ENCODE results near the gene C1orf74. TPM values are rescaled to one million over a fixed set of nuclear protein-coding genes. Genes with fewer than 3 reads are reported as not detected.

Gene C1orf74
- total and polyA plus RNA-seq, 4 donors, result 0.82 to 1.8 (median 1.1) TPM

DNA sequence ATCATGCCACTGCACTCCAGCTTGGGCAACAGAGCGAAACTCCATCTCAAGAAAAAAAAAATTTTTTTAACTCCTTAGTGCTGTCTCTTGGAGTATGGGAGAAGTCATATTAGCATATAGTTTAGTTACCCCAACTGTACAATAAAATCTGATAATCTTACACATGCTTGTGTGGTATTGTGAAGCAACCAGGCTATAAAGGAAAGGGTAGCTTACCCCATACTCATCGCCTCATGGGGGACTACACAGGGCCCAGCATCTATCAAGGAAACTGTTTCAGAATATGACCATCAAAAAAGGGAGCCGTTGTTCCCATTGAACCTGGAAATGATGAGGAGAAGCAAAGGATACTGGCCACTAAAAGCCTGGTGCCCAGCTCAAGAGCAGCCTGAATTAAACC, 31.5 kb downstream of the C1orf74 start (continued):
- TF ChIP-seq, protein P1, sequence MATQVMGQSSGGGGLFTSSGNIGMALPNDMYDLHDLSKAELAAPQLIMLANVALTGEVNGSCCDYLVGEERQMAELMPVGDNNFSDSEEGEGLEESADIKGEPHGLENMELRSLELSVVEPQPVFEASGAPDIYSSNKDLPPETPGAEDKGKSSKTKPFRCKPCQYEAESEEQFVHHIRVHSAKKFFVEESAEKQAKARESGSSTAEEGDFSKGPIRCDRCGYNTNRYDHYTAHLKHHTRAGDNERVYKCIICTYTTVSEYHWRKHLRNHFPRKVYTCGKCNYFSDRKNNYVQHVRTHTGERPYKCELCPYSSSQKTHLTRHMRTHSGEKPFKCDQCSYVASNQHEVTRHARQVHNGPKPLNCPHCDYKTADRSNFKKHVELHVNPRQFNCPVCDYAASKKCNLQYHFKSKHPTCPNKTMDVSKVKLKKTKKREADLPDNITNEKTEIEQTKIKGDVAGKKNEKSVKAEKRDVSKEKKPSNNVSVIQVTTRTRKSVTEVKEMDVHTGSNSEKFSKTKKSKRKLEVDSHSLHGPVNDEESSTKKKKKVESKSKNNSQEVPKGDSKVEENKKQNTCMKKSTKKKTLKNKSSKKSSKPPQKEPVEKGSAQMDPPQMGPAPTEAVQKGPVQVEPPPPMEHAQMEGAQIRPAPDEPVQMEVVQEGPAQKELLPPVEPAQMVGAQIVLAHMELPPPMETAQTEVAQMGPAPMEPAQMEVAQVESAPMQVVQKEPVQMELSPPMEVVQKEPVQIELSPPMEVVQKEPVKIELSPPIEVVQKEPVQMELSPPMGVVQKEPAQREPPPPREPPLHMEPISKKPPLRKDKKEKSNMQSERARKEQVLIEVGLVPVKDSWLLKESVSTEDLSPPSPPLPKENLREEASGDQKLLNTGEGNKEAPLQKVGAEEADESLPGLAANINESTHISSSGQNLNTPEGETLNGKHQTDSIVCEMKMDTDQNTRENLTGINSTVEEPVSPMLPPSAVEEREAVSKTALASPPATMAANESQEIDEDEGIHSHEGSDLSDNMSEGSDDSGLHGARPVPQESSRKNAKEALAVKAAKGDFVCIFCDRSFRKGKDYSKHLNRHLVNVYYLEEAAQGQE (IDR thresholded peaks at IDR 0.05), result no peak

DNA sequence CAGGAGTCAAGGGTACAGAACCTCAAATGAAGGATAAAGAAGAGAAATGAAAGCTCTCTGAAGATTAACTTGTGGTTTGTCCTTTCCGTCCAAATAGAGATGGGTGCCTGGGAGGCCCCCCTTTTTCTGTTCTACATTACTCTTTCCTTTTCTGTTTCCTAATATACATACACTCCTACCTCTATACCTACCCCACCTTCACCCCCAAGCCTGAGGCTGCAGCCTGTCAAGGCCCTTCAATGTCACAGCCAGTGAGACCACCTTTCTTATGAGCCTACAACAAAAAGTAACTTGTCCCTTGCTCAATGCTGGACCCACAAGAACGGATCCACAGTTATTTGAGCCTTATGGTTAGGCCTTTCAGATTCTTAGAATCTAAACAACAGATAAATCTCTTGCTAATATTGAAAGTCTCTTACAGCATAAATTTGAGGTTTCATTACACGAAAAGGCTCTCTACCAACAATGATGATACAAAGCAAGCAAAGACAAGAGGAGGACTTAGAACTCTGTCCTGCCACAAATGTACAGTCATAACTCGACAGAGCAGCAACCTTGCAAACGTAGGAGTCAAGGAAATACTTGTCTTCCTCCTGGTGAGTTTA, 32.6 kb downstream of the C1orf74 start:
- WGBS, result 75% methylated on average over 5 of the region's 5 CpGs
- no peak overlapping the region for H3K27ac ChIP-seq (ENCODE audit: low read depth in 1 of 2, low read length in 2 of 2)
- no peak overlapping the region for H3K4me3 ChIP-seq (ENCODE audit: low read depth in 1 of 3, low read length in 3 of 3)

More for the DNA sequence above, 32.6 kb downstream of the C1orf74 start:
- no peaks in the 10 kb centered on the region for H3K9me3 ChIP-seq (ENCODE audit: control insufficient read depth in 4 of 4, low read length in 3 of 4)
- no peaks in the 10 kb centered on the region for H3K36me3 ChIP-seq (ENCODE audit: control insufficient read depth in 4 of 4, insufficient read depth in 3 of 4, low read depth in 1 of 4, low read length in 3 of 4)
- TF ChIP-seq EGR1 (IDR thresholded peaks at IDR 0.05; ENCODE audit: low read depth in 2 of 2), result no peak
- TF ChIP-seq HNF4G (IDR thresholded peaks at IDR 0.05), result no peak
- TF ChIP-seq RXRA (IDR thresholded peaks at IDR 0.05), result no peak
- no peak for TF ChIP-seq JUND (IDR thresholded peaks at IDR 0.05)
- TF ChIP-seq FOXA2 (IDR thresholded peaks at IDR 0.05), result no peak
- TF ChIP-seq, protein P1 (IDR thresholded peaks at IDR 0.05), result no peak
- TF ChIP-seq SP1 (IDR thresholded peaks at IDR 0.05), result no peak
- TF ChIP-seq YY1 (IDR thresholded peaks at IDR 0.05), result no peak
- TF ChIP-seq GABPA (IDR thresholded peaks at IDR 0.05 in 1 of 2, conservative IDR thresholded peaks at IDR 0.05 in 1 of 2), result no peak
- TF ChIP-seq, protein P2, sequence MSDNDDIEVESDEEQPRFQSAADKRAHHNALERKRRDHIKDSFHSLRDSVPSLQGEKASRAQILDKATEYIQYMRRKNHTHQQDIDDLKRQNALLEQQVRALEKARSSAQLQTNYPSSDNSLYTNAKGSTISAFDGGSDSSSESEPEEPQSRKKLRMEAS (IDR thresholded peaks at IDR 0.05), result no peak
- TF ChIP-seq RAD21 (IDR thresholded peaks at IDR 0.05), result no peak
- TF ChIP-seq NR2F2 (IDR thresholded peaks at IDR 0.05), result no peak
- TF ChIP-seq FOXA1 (IDR thresholded peaks at IDR 0.05), result no peak
- TF ChIP-seq, protein P3, sequence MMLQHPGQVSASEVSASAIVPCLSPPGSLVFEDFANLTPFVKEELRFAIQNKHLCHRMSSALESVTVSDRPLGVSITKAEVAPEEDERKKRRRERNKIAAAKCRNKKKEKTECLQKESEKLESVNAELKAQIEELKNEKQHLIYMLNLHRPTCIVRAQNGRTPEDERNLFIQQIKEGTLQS (IDR thresholded peaks at IDR 0.05), result no peak
- TF ChIP-seq, protein P4, sequence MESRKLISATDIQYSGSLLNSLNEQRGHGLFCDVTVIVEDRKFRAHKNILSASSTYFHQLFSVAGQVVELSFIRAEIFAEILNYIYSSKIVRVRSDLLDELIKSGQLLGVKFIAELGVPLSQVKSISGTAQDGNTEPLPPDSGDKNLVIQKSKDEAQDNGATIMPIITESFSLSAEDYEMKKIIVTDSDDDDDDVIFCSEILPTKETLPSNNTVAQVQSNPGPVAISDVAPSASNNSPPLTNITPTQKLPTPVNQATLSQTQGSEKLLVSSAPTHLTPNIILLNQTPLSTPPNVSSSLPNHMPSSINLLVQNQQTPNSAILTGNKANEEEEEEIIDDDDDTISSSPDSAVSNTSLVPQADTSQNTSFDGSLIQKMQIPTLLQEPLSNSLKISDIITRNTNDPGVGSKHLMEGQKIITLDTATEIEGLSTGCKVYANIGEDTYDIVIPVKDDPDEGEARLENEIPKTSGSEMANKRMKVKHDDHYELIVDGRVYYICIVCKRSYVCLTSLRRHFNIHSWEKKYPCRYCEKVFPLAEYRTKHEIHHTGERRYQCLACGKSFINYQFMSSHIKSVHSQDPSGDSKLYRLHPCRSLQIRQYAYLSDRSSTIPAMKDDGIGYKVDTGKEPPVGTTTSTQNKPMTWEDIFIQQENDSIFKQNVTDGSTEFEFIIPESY (IDR thresholded peaks at IDR 0.05), result no peak
- TF ChIP-seq, protein P5, sequence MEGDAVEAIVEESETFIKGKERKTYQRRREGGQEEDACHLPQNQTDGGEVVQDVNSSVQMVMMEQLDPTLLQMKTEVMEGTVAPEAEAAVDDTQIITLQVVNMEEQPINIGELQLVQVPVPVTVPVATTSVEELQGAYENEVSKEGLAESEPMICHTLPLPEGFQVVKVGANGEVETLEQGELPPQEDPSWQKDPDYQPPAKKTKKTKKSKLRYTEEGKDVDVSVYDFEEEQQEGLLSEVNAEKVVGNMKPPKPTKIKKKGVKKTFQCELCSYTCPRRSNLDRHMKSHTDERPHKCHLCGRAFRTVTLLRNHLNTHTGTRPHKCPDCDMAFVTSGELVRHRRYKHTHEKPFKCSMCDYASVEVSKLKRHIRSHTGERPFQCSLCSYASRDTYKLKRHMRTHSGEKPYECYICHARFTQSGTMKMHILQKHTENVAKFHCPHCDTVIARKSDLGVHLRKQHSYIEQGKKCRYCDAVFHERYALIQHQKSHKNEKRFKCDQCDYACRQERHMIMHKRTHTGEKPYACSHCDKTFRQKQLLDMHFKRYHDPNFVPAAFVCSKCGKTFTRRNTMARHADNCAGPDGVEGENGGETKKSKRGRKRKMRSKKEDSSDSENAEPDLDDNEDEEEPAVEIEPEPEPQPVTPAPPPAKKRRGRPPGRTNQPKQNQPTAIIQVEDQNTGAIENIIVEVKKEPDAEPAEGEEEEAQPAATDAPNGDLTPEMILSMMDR (IDR thresholded peaks at IDR 0.05; ENCODE audit: low read depth, low read length, missing input control), result no peak
- no peak for TF ChIP-seq HNF4A (conservative IDR thresholded peaks at IDR 0.05)
- DNase-seq (ENCODE audit: low spot score), result no peak
- H3K27me3 ChIP-seq (ENCODE audit: control insufficient read depth in 4 of 4, insufficient read depth in 4 of 4, low read length in 3 of 4), result no peaks in the 10 kb centered on the region
- no peak overlapping the region for H3K9ac ChIP-seq (ENCODE audit: low read depth in 1 of 2, low read length in 2 of 2)
- peaks cover 3 to 12% (median 9%) of the 10 kb centered on the region in 4 donors for H3K4me1 ChIP-seq (ENCODE audit: control insufficient read depth in 4 of 4, insufficient read depth in 4 of 4, low read length in 3 of 4)
